Stomach (tissue), 9 donors: ENCODE data around the gene LRFN4. TPM values are rescaled to one million over a fixed set of nuclear protein-coding genes. Genes with fewer than 3 reads are reported as not detected.

Source experiments
- DNase-seq, 2 donors: peaks; one replicate each; pipeline versions ENCODE4 v3.0.0 to v3.0.0-alpha.2; 2013 to 2019
- H3K27ac ChIP-seq, 5 donors: fragments of 200-600 bp in 4 of 5; sonication (generic) in 4 of 5; one replicate each; pipeline ENCODE4 v1.5.1; 2013 to 2019; ENCODE audit warnings: mild to moderate bottlenecking in 1 of 5, moderate library complexity in 1 of 5
- H3K27me3 ChIP-seq, 3 donors: fragments of 200-600 bp; sonication (generic); one replicate each; pipeline ENCODE4 v1.5.1; 2017 to 2019; ENCODE audit warnings: mixed run types in 1 of 3
- H3K36me3 ChIP-seq, 4 donors: fragments of 200-600 bp; sonication (generic); 1 replicate in 3 of 4; 2 replicates in 1 of 4; pipeline ENCODE4 v1.5.1; 2016 to 2019
- H3K4me1 ChIP-seq, 4 donors: fragments of 200-600 bp; sonication (generic); one replicate each; pipeline ENCODE4 v1.5.1; 2016 to 2019
- H3K4me3 ChIP-seq, 4 donors: fragments of 200-600 bp; sonication (generic) in 3 of 4; one replicate each; pipeline ENCODE4 v1.5.1; 2016 to 2019; ENCODE audit warnings: mild to moderate bottlenecking in 1 of 4
- H3K9me3 ChIP-seq, 4 donors: fragments of 200-600 bp; sonication (generic); one replicate each; pipeline ENCODE4 v1.5.1; 2016 to 2019
- CTCF ChIP-seq, 7 experiments: fragments of 450-650 bp in 4 of 7; fragments of 200-600 bp in 3 of 7; sonication (generic) in 3 of 7; IDR thresholded peaks; one replicate each; pipeline ENCODE4 v1.5.1; 2016 to 2019; ENCODE audit warnings: antibody characterized with exemption in 7 of 7, control low read depth in 2 of 7, mild to moderate bottlenecking in 1 of 7
- EP300 ChIP-seq: sonication (generic); formaldehyde crosslinking; IDR thresholded peaks from one replicate; pipeline ENCODE4 v1.6.1; 2017; ENCODE audit warnings: antibody characterized with exemption
- POLR2A ChIP-seq, 4 donors: fragments of 450-650 bp; IDR thresholded peaks; one replicate each; pipeline ENCODE4 v1.6.1; 2016; ENCODE audit warnings: antibody characterized with exemption in 4 of 4, control low read depth in 2 of 4, mild to moderate bottlenecking in 1 of 4, moderate library complexity in 1 of 4
- POLR2AphosphoS5 ChIP-seq, 3 donors: sonication (generic); formaldehyde crosslinking; IDR thresholded peaks; one replicate each; pipeline ENCODE4 v1.6.1; 2016; ENCODE audit warnings: antibody characterized with exemption in 3 of 3
- WGBS, 5 donors: extraction: QIAGEN DNeasy Blood & Tissue Kit in 3 of 5; methylation state at CpG; one replicate each; pipeline versions ENCODE4 v1.1.5 to v1.1.7; 2013 to 2018; 5-methylcytosine and 5-hydroxymethylcytosine counted together
- intact Hi-C: fragments of 100-400 bp; cut with DNase I; formaldehyde crosslinking; loops from one replicate; pipeline ENCODE4 v1.15.1; 2023; ENCODE audit warnings: low total_unique reads
- polyA plus RNA-seq, 3 donors: library from polyadenylated mRNA; stranded (reverse); fragments of 200-250 nt; gene quantifications; one replicate each; pipeline ENCODE4 v1.2.3, GENCODE V29; 2013
- total RNA-seq, 5 donors: library from RNA; depleted of rRNA; stranded (reverse); fragments of >200 nt; gene quantifications; one replicate each; pipeline versions ENCODE4 v1.1.0 to v1.2.3, GENCODE V29; 2014 to 2016
- donor health status: healthy with polysubstance abuse.
- donor health status: Bipolar disorder and iron deficiency.
- donor health status: healthy.

Gene LRFN4
- total and polyA plus RNA-seq, 8 donors, result 2.1 to 37.9 (median 12.7) TPM

GRCh38 chr11:66834539-66834845 is 22.4 kb upstream of the LRFN4 start:
- no peaks in the 10 kb centered on the region for H3K9me3 ChIP-seq
- 49 to 59% (median 55%) methylated on average over 4 of the region's 4 CpGs for WGBS, 5 donors
- DNase-seq, result no peak
- H3K27me3 ChIP-seq, result no peaks in the 10 kb centered on the region
- peaks cover 0 to 10% (median 0%) of the 10 kb centered on the region in 4 donors for H3K4me1 ChIP-seq
- no peak for TF ChIP-seq EP300
- TF ChIP-seq POLR2AphosphoS5 (IDR thresholded peaks at IDR 0.05), result no peak
- TF ChIP-seq CTCF (IDR thresholded peaks at IDR 0.05), result no peak
- no peak for TF ChIP-seq POLR2A (IDR thresholded peaks at IDR 0.05)
- H3K27ac ChIP-seq, result no peak overlapping the region
- peaks cover 0 to 17% (median 17%) of the 10 kb centered on the region in 4 donors for H3K36me3 ChIP-seq
- no peak overlapping the region for H3K4me3 ChIP-seq
- intact Hi-C loops, result no loop called here

- 53 to 67% (median 58%) methylated on average over 5 of the region's 5 CpGs for WGBS, 5 donors
- DNase-seq, result no peak
- TF ChIP-seq CTCF (IDR thresholded peaks at IDR 0.05) (no peak), POLR2AphosphoS5 (IDR thresholded peaks at IDR 0.05) (no peak), EP300 (no peak), POLR2A (IDR thresholded peaks at IDR 0.05) (no peak)
- no peaks in the 10 kb centered on the region for H3K27me3 ChIP-seq
- H3K27ac ChIP-seq, result no peak overlapping the region
- no peaks in the 10 kb centered on the region for H3K9me3 ChIP-seq
- H3K4me1 ChIP-seq, result peaks cover 0 to 15% (median 1%) of the 10 kb centered on the region in 4 donors
- no peak overlapping the region for H3K4me3 ChIP-seq
- H3K36me3 ChIP-seq, result peaks cover 0 to 22% (median 21%) of the 10 kb centered on the region in 4 donors
- intact Hi-C loops, result no loop called here
Measured at GRCh38 chr11:66834943-66835342, 21.9 kb upstream of the LRFN4 start.

GRCh38 chr11:66835768-66836405 is 21.0 kb upstream of the LRFN4 start:
- H3K4me3 ChIP-seq, result no peak overlapping the region
- no peak overlapping the region for H3K27ac ChIP-seq
- H3K36me3 ChIP-seq, result peaks cover 0 to 25% (median 22%) of the 10 kb centered on the region in 4 donors
- TF ChIP-seq POLR2A (IDR thresholded peaks at IDR 0.05), result no peak
- no peak for TF ChIP-seq CTCF (IDR thresholded peaks at IDR 0.05)
- TF ChIP-seq EP300, result no peak
- no peak for TF ChIP-seq POLR2AphosphoS5 (IDR thresholded peaks at IDR 0.05)
- intact Hi-C loops, result no loop called here
- peaks cover 0 to 24% (median 6%) of the 10 kb centered on the region in 4 donors for H3K4me1 ChIP-seq
- H3K27me3 ChIP-seq, result no peaks in the 10 kb centered on the region
- DNase-seq, result no peak
- no peaks in the 10 kb centered on the region for H3K9me3 ChIP-seq
- 84 to 89% (median 87%) methylated on average over 12 of the region's 12 CpGs for WGBS, 5 donors

- Histone ChIP-seq H3K36me3 (peaks cover 0 to 33% (median 31%) of the 10 kb centered on the region in 4 donors), H3K4me1 (peaks cover 26 to 50% (median 42%) of the 10 kb centered on the region in 4 donors), H3K27ac (peak overlapping the region in 1 of 5 donors; percentile 19), H3K27me3 (no peaks in the 10 kb centered on the region), H3K9me3 (no peaks in the 10 kb centered on the region), H3K4me3 (no peak overlapping the region)
- intact Hi-C loops, result no loop called here
- no peak for DNase-seq
- TF ChIP-seq EP300 (no peak), POLR2AphosphoS5 (IDR thresholded peaks at IDR 0.05) (no peak), CTCF (IDR thresholded peaks at IDR 0.05) (no peak), POLR2A (IDR thresholded peaks at IDR 0.05) (no peak)
- 78 to 84% (median 80%) methylated on average over 4 of the region's 4 CpGs for WGBS, 5 donors
Measured at GRCh38 chr11:66840317-66841091, 16.4 kb upstream of the LRFN4 start.
